NCI-H2107 treated with DMSO at 0.1 percent for 48 hours (cell line): ENCODE data around the gene BCAR3.
"Not testable (repeated sequence)": the region's sequence is repeated elsewhere in the genome, so short reads cannot be mapped to it uniquely, and the experiment has no call there.

Experiments used
- DNase-seq: peaks from one replicate; lab custom pipeline; 2025; ENCODE audit not compliant: unreplicated experiment; lab: John Stamatoyannopoulos, UW

The BCAR3 gene

DNA sequence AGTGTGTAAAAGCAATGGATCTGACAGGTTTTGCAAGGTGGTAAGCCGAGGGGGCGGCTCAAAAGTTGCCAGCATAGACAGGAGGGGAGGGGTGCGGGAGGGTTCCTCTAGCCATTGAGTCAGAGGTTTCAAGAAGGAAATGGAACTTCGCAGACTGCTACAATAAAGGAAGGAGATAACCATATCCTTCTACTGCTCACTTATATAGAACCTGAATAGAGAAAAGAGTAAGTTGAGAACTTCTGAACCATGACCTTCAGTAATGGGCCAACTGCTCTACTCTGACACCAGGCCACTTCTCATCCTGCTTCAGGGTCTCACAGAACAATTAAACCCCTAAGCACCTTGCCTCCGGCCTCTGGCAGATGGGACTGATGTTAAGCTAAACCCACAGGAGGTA is 26.3 kb upstream of the BCAR3 start:
- DNase-seq, result no peak

DNA sequence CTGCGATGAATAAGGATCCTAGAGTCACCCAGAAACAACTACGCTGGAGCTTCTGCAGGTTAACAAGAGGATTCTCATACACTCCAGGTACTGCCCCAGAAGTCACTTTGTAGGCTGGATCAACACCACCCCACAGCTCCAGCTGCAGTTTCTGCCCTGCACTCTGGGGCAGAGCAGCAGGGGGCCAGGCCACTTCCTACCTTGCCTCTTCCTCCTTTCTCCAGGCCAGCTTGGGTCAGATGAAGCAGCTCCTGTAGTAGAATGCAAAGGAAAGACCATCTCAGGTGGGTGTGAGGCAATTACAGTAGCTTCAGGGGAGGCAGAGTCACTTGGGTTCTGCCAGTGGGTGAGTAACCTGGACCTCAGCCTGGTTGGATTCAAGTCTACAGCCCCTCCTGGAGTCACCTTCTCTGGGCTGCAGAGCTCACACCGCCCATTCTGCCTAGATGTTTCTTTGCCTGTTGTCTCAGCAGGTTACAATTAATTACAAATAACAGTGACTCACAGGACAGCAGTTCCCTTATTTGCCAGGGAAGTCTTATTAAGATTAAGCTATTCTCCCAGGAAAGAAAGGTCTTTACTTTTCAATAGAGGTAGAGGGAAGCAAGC is 24.4 kb upstream of the BCAR3 start:
- DNase-seq, result no peak

DNA sequence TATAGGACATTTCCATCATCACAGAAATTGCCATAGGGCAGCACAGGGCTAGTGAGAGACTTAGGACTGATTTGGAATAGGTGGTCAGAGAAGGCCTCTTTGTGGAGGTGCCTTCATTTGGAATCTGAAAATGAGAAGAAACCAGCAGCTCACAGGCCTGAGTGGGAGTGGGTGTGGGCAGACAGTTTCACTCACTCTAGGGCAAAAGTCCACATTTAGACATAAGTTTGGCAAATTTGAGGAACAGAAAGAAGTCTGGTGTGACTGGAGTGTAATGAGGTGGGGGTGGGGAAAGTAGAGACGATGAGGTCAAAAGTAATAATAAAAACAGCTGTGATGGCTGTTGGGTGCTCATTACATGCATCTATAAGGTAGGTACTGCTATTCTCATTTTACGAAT is 22.4 kb upstream of the BCAR3 start:
- DNase-seq, result no peak

DNA sequence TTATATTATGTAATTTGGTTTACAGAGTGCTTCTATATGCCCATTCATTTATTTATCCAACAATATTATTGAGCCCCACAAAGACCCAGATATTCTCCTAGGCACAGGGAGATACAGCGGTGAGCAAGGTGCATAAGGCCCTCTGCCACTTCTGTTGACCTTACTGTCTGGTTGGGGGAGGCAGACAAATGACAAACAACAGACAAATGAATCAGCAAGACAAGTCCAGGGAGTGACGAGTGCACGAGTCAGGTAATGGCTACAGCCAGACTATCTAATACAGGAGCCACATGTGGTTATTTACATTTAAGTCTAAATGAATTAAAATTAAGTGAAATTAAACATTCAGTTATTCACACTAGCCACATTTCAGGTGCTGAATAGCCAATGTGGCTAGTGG is 22.0 kb upstream of the BCAR3 start:
- DNase-seq, result no peak

DNA sequence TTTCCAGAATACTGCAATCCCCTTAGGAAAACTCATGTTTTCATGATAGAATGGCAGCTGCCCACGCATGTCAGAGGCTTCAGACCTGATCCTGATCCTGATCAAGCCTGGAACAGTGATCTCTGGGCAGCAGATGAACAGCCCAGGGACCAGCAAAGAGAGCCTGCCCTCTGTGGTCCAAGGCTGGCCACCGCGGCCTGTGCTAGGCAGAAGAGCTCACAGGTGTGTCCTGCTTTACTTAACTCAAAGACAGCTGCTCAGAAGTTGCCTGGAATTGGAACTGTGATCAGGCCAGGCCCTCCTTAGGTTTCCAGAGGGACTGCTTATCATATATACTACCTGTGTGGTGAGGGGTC is 21.2 kb upstream of the BCAR3 start:
- no peak for DNase-seq

DNA sequence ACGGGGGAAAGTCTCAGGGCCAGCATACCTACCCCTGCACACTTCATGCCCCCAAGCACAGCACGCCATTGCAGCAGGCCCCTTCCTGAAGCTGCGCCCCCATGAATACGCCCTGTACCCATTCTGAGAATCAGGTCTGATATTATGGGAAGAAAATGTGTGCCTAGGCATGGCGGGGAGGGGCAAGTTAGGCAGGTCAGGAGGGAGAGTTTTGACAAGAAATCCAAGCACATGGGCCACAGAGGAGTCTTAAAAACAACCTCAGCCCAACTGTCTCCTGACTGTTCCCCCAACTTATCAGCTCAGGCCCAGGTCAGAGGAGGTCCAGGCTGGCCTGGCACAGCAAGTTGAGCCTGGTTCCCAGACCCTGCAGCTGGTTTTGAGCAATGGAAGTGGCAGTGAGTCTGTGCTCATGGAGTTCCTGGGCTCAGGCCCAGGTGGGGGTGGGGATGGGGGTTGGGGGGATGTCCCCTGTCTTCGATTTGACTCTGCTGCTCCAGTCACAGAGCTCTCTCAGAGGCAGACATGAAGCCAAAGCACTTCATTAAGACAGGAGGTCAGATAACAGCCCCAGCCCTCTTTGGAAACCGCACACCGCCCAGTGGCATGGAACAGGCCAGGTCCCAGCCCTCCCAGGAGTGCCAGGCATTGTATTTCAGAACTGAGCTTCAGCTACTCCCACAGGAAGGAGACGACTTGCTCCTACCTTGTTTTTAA is 20.6 kb upstream of the BCAR3 start:
- peak; percentile 94 for DNase-seq

DNA sequence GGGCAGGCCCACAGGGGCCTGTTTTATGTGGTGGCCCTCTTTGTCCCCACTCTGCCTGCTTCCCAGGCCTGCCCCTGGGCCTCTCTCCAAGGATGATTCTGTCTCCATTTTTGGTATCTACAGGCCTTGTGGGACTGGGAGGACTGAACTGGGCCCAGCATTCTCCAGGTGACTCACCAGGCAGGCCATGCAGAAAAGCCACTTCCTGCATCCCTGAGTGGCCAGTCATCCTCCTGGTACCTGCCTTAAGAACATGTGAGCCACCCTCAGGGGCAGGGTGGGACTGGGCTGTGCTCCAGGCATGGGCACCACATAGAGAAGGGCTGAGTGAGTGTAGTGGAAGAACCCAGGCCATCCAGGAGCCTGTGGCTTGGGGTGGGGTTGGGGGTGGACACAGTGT is 20.0 kb upstream of the BCAR3 start:
- DNase-seq, result no peak

DNA sequence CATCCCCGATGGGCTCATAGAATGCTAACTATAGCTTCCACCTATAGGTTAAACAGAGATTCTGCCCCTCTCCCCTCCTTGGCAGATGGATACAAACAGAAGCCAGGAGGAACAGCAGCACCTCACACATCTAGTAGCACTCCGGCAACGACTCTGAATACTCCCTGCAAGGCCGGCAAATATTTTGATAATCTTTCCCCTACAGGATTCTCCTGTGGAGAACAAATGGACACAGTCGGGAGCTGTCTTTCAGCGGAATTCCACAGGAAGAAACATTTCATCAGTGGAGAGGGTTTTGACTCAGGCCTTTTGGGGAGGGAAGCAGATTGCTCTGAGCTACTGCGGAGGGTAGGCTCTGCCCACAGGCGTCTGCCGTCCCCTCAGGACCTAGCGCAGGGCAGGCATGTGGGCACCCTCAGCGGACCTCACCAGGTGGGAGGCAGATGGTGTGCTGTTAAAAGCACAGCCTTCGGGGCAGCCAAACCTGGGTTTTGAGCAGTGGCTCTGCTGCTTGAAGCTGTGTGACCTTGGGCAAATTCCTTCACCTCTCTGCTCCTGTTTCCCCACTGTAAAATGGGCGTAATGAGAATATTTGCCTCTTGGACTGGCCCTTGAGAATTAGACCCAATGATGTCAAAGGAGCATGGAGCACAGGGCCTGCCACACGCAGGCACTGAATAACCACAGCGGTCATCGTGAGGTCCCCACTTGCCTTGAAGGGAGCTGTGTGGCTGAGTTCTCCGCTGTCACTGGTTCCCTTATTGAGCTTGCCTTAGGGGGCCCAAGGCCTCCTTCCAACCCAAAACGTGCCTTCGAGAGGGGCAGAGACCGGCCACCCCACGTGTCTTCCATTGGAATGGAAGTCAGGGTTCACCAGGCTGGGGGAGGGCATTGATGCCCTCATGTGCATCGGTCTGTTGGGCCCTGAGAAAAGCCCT is 19.2 kb upstream of the BCAR3 start:
- no peak for DNase-seq

DNA sequence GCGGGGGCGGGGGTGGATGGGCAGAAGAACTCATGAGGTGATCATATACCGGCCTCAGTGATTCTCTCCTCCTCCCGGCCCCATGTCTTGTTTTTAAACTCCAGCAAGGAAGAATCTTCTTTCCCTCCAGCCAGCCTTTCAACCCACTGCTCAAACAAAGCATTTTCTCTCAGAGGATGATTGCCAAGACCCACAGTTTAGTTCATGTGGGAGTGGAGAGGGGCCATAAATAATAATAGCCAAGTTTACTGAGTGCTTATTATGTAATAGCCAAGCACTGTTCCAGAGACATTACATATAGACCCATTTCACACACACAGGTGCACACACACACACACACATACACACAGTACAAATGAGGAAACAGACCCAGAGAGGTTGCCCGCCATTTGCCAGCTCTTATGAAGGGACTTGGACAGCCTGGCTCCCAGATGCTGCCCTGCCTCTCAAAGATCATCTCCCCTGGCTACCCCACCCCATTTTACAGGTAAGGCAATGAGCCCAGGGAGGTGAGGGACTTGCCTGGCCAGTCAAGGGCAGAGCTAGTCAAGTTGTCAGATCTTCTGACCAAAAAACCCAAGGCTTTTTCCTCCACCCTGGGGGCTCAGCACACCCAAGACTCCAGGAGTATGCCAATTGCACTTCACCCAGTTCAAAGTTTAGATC is 18.0 kb upstream of the BCAR3 start:
- no peak for DNase-seq

DNA sequence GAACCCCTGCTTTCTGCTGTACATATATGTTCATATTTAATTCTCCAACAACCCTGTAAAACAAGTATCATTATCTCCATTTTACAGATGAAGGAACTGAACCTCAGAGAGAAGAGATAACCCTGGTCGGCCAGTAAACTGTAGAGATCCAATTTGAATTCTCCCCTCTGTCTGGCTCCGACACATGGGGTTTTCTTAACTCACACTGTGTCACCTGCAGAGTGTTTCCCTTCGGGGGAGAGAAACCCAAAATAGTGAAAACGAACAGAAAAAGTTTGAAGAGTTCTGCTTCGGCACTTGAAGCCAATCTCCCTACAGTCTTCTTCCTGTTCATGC is 17.4 kb upstream of the BCAR3 start:
- DNase-seq, result no peak

DNA sequence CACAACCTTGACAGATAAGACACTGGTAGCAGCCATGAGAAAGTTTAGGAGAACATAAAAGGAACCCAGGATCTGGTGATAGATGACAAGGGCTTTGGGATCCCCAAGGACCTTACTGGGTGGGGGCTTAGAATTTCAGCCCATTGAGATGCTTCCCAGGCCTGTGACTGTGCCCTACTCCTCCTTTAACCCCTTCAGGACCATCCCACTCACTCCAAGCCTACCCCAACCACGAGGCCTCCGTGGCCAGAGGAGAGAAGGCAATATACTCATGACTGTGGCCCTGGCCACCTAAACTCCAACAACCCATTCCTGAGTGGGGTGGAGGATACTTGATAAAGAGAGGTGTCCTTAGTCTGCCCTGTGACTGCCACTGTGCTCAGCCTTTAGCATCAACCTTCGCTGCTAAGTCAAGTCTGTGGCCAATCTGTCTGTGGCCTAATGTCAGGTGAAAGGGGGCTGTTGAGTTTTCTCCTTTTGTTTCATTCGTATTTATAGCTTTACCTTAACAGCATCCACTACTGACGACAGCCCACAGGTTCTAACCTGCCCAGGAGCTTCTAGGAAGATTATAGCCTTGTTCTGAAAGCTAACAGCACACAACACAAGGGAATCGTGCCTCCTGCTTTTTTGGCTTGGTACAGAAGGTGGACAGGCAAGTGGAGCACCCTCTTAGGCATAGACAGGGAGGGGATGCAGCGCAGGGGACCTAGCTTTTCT is 16.9 kb upstream of the BCAR3 start:
- DNase-seq, result no peak

DNA sequence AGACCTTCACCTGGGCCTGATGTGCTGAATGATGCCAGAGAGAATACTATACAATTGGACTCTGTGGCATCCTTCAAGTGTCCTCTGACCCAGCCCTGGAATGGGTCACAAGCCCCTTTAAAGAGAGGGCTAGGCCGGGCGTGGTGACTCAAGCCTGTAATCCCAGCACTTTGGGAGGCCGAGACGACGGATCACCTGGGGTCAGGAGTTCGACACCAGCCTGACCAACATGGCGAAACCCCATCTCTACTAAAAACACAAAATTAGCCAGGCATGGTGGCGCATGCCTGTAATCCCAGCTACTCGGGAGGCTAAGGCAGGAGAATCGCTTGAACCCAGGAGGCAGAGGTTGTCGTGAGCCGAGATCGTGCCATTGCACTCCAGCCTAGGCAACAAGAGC is 15.9 kb upstream of the BCAR3 start:
- not testable (repeated sequence) for DNase-seq

DNA sequence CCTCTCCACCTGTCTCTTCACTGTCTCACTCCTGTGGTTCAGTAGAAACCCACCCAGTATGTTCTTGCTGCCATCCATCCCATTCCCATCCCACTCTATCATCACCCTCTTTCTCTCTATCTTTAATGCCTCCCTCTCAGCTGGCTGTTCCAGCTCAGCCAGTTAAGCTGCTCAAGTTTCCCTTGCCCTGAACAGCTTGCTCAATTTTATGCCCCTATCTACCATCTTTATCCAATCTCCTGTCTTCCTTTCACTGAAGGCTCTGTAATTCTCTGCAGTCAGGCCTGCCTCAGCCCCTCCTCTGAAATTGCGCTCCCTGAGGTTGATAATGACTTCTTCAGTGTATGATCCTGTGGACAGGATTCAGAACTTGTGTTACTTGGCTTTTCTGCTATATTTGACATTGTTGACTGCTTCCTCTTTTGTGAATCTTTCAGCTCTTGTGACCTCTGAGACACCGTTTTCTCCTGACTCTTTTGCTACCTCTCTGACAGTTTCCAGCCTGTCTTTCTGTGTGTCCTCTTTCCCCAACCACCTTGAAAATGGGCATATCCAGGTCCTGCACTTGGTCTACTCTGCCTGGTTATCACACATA is 13.9 kb upstream of the BCAR3 start:
- DNase-seq, result no peak

DNA sequence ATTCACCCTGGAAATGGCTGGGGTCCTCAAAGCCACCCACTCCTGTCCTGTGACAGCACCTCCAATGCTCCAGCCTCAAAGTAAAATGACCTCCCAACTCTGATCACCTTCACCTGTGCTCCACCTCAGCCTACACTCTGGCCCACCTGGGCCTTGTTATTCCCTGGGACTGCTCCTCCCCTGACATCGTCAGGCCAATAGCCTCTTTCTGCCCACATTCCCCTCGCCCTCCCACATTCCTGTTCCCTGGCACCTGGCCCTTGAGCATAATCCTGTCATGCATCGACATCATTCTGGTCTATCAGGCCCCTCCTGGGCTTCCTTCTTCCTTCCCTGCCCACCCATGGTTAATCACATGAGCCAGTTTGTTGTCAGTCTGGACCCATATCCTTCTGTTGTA is 13.2 kb upstream of the BCAR3 start:
- no peak for DNase-seq

DNA sequence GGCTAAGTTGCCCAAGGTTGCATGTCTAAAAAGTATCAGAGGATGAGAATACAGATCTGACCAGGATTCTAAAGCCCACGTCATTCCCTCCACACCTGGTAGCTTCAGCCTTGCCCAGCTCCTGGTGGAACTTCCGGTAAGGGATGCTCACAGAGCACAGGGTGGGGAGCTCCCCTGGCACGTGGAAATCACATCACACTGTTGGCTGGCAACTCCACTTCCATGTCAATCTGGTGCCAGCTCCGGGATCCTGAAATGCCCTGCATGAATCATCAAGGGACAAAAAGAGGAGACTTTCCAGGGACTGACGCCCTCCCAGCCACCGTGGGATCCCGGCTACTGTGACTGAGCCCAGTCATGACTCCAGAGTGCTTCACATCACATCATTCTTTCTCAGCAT is 12.4 kb upstream of the BCAR3 start:
- no peak for DNase-seq

DNA sequence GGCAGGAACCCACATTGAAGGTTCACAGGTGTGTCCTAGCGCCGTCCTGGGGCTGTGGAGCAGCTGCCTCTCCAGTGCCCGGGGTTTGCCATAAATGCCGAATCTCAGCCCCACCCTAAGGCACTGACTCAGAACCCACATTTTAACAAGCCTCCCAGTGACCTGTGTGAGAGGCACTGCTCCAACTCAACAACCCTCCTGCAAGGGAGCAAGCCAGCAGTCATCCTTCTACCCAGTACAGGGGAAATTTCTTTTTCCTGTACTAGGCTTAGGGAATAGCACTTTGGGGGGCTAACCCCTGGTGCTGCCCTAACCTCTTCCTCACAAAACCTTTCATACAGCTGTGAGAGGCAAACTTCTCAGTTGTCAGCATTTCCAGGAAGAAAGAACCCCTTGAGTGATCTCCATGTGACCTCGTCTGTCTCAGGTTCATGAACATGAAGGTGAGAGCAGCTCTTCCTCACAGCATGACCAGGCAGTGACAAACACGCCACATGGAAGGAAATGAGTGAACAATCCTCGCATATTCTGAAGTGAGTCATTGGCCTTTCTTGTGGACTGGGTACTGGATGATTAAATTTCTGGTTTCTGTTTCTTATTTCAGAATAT is 11.4 kb upstream of the BCAR3 start:
- DNase-seq, result no peak

DNA sequence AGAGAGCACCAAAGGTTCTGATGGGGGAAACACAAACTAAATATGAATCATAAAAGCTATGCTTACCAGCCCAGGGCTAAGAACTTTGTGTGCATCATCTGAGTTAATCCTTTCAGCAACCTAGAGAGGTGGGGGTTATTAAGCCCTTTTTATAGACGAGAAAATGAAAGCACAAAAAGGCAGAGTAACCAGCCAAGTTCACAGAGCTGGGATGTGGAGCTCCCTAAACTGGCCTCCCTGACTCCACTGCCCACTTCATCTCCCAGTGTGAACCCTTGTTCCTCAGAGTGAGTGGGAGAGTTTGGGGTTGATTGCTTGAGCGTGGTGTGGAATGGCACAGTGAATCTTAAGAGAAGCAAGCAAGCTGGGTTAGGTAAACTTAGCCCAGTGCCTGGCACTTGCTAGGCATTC is 10.8 kb upstream of the BCAR3 start:
- DNase-seq, result no peak

DNA sequence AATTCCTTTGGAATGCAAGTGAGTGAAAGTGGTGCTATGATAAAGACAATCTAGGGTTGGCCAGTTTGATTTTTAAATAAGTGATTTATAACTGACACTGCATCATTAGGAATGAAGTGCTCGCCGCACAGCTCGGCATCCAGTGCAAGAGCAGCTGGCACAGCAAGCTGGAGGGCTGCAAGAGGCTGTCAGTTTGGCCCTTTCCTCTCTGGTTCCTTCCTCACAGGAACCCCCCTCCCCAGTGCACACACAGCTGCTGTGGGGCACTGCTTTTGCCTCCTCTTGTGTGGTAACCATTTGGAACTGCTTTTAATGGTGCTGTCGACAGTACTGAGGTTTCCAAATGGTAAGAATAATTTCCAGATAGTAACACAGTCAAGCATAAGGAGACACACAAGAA is 10.4 kb upstream of the BCAR3 start:
- no peak for DNase-seq

DNA sequence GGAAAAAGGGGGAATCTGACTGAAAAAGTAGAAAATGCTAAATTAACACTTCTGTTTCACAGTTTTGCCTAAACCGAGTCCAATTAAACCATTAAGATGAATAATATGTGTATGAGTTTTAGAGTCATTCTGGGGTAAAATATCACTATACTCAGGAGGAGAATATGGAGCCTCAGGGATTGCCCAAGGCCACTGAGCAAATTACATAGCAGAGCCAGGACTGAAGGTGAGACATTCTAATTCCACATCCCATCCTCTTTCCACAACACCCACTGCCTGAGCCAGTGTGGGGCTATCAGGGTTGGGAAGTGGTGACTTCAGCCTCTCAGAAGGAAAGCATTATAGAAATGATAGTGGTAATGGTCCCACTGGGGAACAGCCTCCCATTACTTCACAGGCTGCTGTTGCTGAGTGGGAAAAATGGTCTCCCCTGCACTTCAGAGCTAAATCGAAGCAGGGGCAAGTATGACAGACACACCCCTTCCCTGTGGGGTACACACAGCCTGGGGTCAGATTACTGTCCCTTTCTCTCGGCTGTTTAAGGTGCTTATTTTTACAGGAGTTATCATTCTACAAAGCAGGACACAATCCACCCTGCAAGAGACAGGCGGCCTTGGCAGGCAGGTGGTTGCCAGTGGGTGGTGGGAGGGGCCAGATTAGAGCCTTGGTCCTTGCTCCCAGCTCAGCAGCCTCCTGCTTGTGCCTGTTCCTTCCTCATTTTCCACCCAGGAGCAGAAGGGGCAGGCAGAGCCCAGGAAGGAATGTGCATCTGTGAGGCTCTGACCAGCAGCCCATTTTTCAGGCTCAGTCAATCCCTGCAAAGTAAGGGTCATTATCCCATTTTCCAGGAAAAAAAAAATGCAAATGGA is 9.5 kb upstream of the BCAR3 start:
- DNase-seq, result peak; percentile 66
